ENCODE data around the gene NACA2.

Gene NACA2

DNA sequence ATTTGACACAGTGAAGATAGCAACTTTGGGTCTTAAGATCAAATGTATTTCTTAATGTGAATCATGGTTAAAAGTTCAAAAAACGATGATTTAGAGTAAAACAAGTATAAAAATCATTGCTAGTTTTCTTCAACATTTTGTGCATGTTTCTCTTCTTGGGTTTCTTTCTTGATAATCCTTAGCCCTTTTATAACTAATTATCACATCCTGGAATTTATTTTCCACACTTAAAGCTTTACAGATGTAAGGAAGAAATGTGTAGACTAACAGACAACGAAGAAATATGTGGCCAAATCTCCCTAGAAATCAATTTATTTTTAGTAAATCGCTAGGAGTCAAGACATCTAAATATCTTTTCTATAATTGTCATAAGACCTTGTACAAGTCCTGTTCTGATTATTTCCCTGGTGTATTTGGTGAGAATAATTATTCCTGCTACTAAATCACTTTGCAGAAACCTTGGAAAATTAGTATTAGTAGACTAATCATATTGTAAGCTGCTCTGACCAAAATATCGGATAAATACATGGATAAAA lies 4.9 kb downstream of the NACA2 start:
- TF ChIP-seq EZH2 (IDR thresholded peaks at IDR 0.05; ENCODE audit: borderline replicate concordance, low read length) (no peak), CTCF (IDR thresholded peaks at IDR 0.05; ENCODE audit: low read length) (no peak)
- Histone ChIP-seq H3K27me3 (ENCODE audit: insufficient read depth, low read length) (no peaks in the 10 kb centered on the region), H3K4me1 (ENCODE audit: insufficient read depth, low read length, severe bottlenecking) (peaks cover 11% of the 10 kb centered on the region), H2AFZ (ENCODE audit: low read length) (no peak overlapping the region), H3K9ac (ENCODE audit: low read length) (no peak overlapping the region), H3K36me3 (ENCODE audit: insufficient read depth, low read length) (no peaks in the 10 kb centered on the region), H3K4me3 (ENCODE audit: low read depth, low read length, poor library complexity, severe bottlenecking) (no peak overlapping the region), H3K9me2 (ENCODE audit: low read depth, low read length) (no peaks in the 10 kb centered on the region), H3K9me3 (ENCODE audit: low read length) (no peaks in the 10 kb centered on the region), H4K20me1 (ENCODE audit: insufficient read depth, low read length) (no peaks in the 10 kb centered on the region), H3K27ac (ENCODE audit: low read depth, low read length, poor library complexity, severe bottlenecking) (no peak overlapping the region), H3K79me2 (ENCODE audit: insufficient read depth, low read length) (no peaks in the 10 kb centered on the region), H3F3A (ENCODE audit: insufficient read depth, low read length) (no peaks in the 10 kb centered on the region), H3K4me2 (ENCODE audit: low read length) (no peak overlapping the region)

GRCh38 chr17:61584866-61585265 lies 6.2 kb downstream of the NACA2 start:
- no peak overlapping the region for H2AFZ ChIP-seq (ENCODE audit: low read length)

DNA sequence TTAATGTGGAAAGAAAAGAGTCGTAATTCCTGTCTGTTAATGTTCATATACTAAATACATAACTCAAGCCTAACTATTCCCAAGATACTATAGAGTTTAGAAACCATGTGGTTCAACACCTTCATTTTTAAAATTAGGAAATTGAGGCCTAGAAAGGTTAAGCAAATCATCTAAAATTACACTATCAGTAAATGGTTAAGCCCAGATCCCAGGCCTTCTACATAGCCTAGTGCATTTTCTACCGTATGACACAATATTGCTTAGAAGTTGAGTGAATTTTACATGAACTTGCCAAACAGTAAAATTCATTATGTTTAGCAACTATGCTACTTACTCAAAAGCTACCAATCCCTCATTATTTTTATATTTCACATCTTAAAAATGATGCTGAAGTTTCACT lies 6.8 kb downstream of the NACA2 start:
- Histone ChIP-seq H3F3A (ENCODE audit: insufficient read depth, low read length) (no peaks in the 10 kb centered on the region), H3K4me2 (ENCODE audit: low read length) (no peak overlapping the region), H3K36me3 (ENCODE audit: insufficient read depth, low read length) (no peaks in the 10 kb centered on the region), H3K9ac (ENCODE audit: low read length) (no peak overlapping the region), H3K9me2 (ENCODE audit: low read depth, low read length) (no peaks in the 10 kb centered on the region), H3K9me3 (ENCODE audit: low read length) (no peaks in the 10 kb centered on the region), H4K20me1 (ENCODE audit: insufficient read depth, low read length) (no peaks in the 10 kb centered on the region), H3K4me3 (ENCODE audit: low read depth, low read length, poor library complexity, severe bottlenecking) (no peak overlapping the region), H3K27ac (ENCODE audit: low read depth, low read length, poor library complexity, severe bottlenecking) (no peak overlapping the region), H3K79me2 (ENCODE audit: insufficient read depth, low read length) (no peaks in the 10 kb centered on the region), H2AFZ (ENCODE audit: low read length) (no peak overlapping the region), H3K27me3 (ENCODE audit: insufficient read depth, low read length) (no peaks in the 10 kb centered on the region), H3K4me1 (ENCODE audit: insufficient read depth, low read length, severe bottlenecking) (peaks cover 11% of the 10 kb centered on the region)
- TF ChIP-seq CTCF (IDR thresholded peaks at IDR 0.05; ENCODE audit: low read length) (no peak), EZH2 (IDR thresholded peaks at IDR 0.05; ENCODE audit: borderline replicate concordance, low read length) (no peak)

More at GRCh38 chr17:61584866-61585265, 6.2 kb downstream of the NACA2 start:
- H3F3A ChIP-seq (ENCODE audit: insufficient read depth, low read length) = no peaks in the 10 kb centered on the region
- H3K9ac ChIP-seq (ENCODE audit: low read length) = no peak overlapping the region
- H3K27ac ChIP-seq (ENCODE audit: low read depth, low read length, poor library complexity, severe bottlenecking) = no peak overlapping the region
- no peaks in the 10 kb centered on the region for H3K9me2 ChIP-seq (ENCODE audit: low read depth, low read length)
- H3K79me2 ChIP-seq (ENCODE audit: insufficient read depth, low read length) = no peaks in the 10 kb centered on the region
- H3K36me3 ChIP-seq (ENCODE audit: insufficient read depth, low read length) = no peaks in the 10 kb centered on the region
- no peaks in the 10 kb centered on the region for H4K20me1 ChIP-seq (ENCODE audit: insufficient read depth, low read length)
- H3K4me2 ChIP-seq (ENCODE audit: low read length) = no peak overlapping the region
- no peak for TF ChIP-seq EZH2 (IDR thresholded peaks at IDR 0.05; ENCODE audit: borderline replicate concordance, low read length)
- no peak for TF ChIP-seq CTCF (IDR thresholded peaks at IDR 0.05; ENCODE audit: low read length)
- peaks cover 11% of the 10 kb centered on the region for H3K4me1 ChIP-seq (ENCODE audit: insufficient read depth, low read length, severe bottlenecking)
- no peaks in the 10 kb centered on the region for H3K9me3 ChIP-seq (ENCODE audit: low read length)
- H3K4me3 ChIP-seq (ENCODE audit: low read depth, low read length, poor library complexity, severe bottlenecking) = no peak overlapping the region
- H3K27me3 ChIP-seq (ENCODE audit: insufficient read depth, low read length) = no peaks in the 10 kb centered on the region

Measured in OCI-LY1 (cell line).